Measurements from ENCODE around the gene VPS13C.

DNA sequence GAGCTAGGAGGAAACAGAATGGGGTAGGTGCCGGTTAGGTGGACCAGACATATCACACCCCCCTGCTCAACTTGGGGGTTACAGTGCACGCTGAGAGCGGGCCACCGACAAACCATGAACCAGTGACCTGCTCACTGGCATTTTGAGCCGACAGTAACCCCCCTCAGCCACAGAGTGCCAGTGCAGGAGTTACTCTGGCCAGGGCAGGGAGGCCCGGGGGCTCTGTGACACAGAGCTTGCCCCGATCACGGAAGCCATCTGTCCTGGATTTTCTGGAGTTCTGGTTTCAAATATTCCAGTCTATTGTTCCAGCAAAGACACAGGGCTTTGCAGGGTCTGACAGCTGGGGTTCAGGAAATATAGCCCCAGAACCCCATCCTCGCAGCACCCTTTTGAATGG is 225.2 kb downstream of the VPS13C start:
- TF ChIP-seq, protein P1, sequence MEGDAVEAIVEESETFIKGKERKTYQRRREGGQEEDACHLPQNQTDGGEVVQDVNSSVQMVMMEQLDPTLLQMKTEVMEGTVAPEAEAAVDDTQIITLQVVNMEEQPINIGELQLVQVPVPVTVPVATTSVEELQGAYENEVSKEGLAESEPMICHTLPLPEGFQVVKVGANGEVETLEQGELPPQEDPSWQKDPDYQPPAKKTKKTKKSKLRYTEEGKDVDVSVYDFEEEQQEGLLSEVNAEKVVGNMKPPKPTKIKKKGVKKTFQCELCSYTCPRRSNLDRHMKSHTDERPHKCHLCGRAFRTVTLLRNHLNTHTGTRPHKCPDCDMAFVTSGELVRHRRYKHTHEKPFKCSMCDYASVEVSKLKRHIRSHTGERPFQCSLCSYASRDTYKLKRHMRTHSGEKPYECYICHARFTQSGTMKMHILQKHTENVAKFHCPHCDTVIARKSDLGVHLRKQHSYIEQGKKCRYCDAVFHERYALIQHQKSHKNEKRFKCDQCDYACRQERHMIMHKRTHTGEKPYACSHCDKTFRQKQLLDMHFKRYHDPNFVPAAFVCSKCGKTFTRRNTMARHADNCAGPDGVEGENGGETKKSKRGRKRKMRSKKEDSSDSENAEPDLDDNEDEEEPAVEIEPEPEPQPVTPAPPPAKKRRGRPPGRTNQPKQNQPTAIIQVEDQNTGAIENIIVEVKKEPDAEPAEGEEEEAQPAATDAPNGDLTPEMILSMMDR (IDR thresholded peaks at IDR 0.05): no peak
- TF ChIP-seq EZH2 (IDR thresholded peaks at IDR 0.05): no peak
- no peak for TF ChIP-seq EZH2phosphoT487 (IDR thresholded peaks at IDR 0.05)

Measured in neural progenitor cell (in vitro differentiated cells).